GM18505 (cell line): ENCODE data around the gene TTC22.

Experiments
- ATAC-seq: cut with Tn5 transposase; IDR thresholded peaks from one replicate; pipeline ENCODE4 v1.9.1; 2021; ENCODE audit not compliant: unreplicated experiment
- POLR2A ChIP-seq: IDR thresholded peaks from 4 replicates; pipeline ENCODE4 v1.6.1; 2011; ENCODE audit warnings: borderline replicate concordance; ENCODE audit not compliant: insufficient read depth, insufficient read length; ENCODE audit errors: extremely low read depth

Gene TTC22

GRCh38 chr1:54839824-54840223, 38.7 kb upstream of the TTC22 start:
- ATAC-seq: no peak
- no peak for TF ChIP-seq POLR2A

- TF ChIP-seq POLR2A: no peak
- no peak for ATAC-seq
Observed at GRCh38 chr1:54838565-54839180, 37.5 kb upstream of the TTC22 start.

- ATAC-seq: no peak
- no peak for TF ChIP-seq POLR2A
Observed at GRCh38 chr1:54837002-54837853, 36.1 kb upstream of the TTC22 start.

- no peak for TF ChIP-seq POLR2A
- no peak for ATAC-seq
Observed at GRCh38 chr1:54836594-54836993, 35.5 kb upstream of the TTC22 start.

- no peak for TF ChIP-seq POLR2A
- ATAC-seq: no peak
Observed at GRCh38 chr1:54835970-54836369, 34.8 kb upstream of the TTC22 start.

- no peak for TF ChIP-seq POLR2A
- no peak for ATAC-seq
Observed at GRCh38 chr1:54835131-54835898, 34.2 kb upstream of the TTC22 start.

- TF ChIP-seq POLR2A: no peak
- ATAC-seq: no peak
Observed at GRCh38 chr1:54834007-54834541, 33.0 kb upstream of the TTC22 start.

GRCh38 chr1:54833121-54833520, 32.0 kb upstream of the TTC22 start:
- no peak for ATAC-seq
- TF ChIP-seq POLR2A: no peak

GRCh38 chr1:54826226-54826816, 25.2 kb upstream of the TTC22 start:
- no peak for ATAC-seq
- no peak for TF ChIP-seq POLR2A

- no peak for ATAC-seq
- TF ChIP-seq POLR2A: no peak
Observed at GRCh38 chr1:54825696-54826095, 24.6 kb upstream of the TTC22 start.

GRCh38 chr1:54823670-54824069, 22.5 kb upstream of the TTC22 start:
- ATAC-seq: no peak
- TF ChIP-seq POLR2A: no peak

GRCh38 chr1:54819733-54820132, 18.6 kb upstream of the TTC22 start:
- no peak for ATAC-seq
- no peak for TF ChIP-seq POLR2A

GRCh38 chr1:54819195-54819536, 18.0 kb upstream of the TTC22 start:
- no peak for ATAC-seq
- no peak for TF ChIP-seq POLR2A
